Fibroblast of mammary gland (primary cell): Measurements from ENCODE around the gene PRKN.
"Not testable (repeated sequence)": the region's sequence is repeated elsewhere in the genome, so short reads cannot be mapped to it uniquely, and the experiment has no call there.

Experiments used
- DNase-seq: peaks from one replicate; pipeline ENCODE4 v3.0.0-alpha.2; 2010; ENCODE audit warnings: low read depth
- H3K4me3 ChIP-seq: 2 replicates; pipeline ENCODE4 v1.5.1; 2011; ENCODE audit warnings: low read depth, mild to moderate bottlenecking, low read length, moderate library complexity; ENCODE audit not compliant: control insufficient read depth
- TF ChIP-seq, protein P1 (sequence below): conservative IDR thresholded peaks from 2 replicates; pipeline ENCODE4 v1.5.1; 2011; ENCODE audit warnings: low read depth, low read length, inconsistent platforms; ENCODE audit not compliant: control insufficient read depth, insufficient read depth

Gene PRKN

DNA sequence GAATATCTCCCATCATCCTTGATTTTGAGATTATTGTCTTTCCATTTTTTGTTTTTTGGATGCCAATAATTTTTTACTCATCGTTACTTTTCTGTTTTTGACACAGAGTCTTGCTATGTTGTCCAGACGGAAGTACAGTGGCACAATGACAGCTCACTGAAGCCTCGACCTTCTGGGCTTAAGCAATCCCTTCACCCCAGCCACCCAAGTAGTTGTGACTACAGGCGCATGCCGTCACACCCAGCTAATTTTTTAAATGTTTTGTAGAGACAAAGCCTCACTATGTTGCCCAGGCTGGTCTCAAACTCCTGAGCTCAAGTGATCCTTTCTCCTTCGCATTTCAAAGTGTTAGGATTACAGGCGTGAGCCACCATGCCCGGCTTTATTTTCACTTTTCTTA lies 851.3 kb downstream of the PRKN start:
- H3K4me3 ChIP-seq = no peak overlapping the region
- DNase-seq = no peak
- TF ChIP-seq, protein P1, sequence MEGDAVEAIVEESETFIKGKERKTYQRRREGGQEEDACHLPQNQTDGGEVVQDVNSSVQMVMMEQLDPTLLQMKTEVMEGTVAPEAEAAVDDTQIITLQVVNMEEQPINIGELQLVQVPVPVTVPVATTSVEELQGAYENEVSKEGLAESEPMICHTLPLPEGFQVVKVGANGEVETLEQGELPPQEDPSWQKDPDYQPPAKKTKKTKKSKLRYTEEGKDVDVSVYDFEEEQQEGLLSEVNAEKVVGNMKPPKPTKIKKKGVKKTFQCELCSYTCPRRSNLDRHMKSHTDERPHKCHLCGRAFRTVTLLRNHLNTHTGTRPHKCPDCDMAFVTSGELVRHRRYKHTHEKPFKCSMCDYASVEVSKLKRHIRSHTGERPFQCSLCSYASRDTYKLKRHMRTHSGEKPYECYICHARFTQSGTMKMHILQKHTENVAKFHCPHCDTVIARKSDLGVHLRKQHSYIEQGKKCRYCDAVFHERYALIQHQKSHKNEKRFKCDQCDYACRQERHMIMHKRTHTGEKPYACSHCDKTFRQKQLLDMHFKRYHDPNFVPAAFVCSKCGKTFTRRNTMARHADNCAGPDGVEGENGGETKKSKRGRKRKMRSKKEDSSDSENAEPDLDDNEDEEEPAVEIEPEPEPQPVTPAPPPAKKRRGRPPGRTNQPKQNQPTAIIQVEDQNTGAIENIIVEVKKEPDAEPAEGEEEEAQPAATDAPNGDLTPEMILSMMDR = no peak

DNA sequence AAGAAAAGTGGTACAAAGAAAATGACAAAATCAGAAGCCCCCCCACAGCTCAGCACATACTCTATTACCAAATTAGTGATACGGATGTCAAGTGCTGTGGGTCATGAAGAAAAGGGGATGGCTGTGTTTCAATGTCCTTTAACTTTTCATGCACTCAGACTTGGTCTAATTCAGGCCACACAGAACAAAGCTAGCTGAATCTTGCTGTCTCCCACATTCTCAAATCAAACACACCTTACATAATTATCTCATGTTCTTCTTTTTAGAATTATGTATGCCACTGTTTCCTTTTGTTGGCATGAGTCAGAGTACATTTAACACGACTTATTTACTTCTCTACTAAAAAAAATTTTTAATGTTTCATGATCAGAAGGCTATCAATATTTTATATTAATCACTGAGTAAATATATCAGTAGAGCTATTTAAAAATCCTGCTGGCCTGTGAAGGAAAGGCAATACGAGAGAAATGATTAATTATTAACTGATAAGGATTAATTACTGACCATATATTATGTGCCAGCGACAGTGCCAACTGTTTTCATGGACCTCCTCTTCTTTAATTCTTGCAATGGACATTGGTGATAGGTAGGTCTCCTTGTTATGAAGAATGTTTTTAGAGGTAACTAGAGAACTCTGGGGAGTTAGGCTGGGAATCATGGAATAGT lies 857.2 kb downstream of the PRKN start:
- DNase-seq = no peak
- TF ChIP-seq, protein P1 = no peak
- no peak overlapping the region for H3K4me3 ChIP-seq

DNA sequence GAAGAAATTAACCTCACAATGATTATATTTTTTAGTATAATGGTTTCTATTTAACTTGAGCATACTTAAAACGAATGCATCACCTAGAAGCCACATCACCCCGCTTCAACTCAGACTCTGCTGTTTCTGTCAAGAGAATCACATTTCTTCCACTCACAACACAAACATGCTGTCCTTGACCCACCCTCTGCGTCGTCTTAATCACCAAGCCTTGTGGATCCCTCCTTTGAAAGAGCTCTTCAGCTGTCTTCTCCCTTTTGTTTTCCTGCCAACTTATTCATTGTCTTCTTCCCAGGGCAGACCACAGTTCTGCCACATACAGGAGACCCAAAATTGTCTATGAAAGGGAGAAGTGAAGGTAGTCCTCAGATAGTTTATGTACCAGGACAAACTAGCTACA lies 858.1 kb downstream of the PRKN start:
- no peak for DNase-seq
- no peak overlapping the region for H3K4me3 ChIP-seq
- TF ChIP-seq, protein P1 = no peak

DNA sequence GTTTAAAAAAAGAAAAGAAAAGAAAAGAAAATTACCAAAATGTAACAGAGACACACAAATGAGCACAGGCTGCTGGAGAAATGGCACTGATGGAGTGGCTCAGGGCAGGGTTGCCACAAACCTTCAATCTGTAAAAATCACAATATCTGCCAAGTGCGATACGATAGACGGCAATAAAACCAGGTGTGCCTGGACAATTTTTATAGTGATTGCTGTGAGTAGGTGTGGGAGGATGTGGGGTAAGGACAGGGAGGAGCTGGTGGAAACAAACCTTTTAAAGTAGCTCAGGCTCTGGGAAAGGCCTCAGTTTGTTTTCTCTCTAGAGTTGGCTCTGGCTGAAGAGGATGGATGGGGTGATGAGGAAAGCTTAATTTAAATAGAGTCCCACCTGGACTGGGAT lies 861.0 kb downstream of the PRKN start:
- DNase-seq = no peak
- H3K4me3 ChIP-seq = no peak overlapping the region
- TF ChIP-seq, protein P1 = no peak

DNA sequence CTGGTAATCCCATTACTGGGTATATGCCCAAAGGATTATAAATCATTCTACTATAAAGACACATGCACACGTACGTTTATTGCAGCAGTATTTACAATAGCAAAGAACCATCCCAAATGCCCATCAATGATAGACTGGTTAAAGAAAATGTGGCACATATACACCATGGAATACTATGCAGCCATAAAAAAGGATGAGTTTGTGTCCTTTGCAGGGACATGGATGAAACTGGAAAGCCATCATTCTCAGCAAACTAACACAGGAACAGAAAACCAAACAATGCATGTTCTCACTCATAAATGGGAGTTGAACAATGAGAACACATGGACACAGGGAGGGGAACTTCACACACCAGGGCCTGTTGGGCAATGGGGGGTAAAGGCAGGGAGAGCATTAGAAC lies 866.5 kb downstream of the PRKN start:
- H3K4me3 ChIP-seq, DNase-seq: not testable (repeated sequence)

DNA sequence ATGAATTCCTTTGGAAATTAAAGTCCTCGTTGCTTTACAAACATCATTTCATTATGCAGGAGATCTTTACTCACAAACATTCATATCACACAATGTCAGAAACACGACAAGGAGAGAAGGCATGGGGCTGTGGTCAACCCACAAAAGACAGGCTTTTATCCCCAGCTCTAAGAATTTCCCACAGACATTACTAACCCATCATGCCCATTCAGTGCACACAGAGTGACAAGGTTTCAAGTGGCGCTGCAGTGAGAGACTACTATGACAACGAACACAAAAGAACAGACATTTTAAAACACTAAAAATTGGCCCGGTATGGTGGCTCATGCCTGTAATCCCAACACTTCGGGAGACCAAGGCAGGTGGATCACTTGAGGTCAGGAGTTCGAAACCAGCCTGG lies 873.9 kb downstream of the PRKN start:
- no peak for DNase-seq
- TF ChIP-seq, protein P1 = no peak
- H3K4me3 ChIP-seq = no peak overlapping the region

DNA sequence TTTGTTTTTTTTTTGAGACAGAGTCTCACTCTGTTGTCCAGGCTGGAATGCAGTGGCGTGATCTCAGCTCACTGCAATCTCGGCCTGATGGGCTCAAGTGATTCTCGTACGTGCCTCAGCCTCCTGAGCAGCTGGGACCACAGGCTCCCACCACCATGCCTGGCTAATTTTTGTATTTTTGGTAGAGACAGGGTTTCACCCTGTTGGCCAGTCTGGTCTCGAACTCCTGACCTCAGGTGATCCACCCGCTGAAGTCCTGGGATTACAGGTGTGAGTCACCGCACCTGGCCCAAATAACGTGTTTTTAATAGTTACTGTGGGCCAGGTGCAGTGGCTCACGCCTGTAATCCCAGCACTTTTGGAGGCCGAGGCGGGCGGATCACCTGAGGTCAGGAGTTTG lies 876.1 kb downstream of the PRKN start:
- H3K4me3 ChIP-seq, DNase-seq: not testable (repeated sequence)

DNA sequence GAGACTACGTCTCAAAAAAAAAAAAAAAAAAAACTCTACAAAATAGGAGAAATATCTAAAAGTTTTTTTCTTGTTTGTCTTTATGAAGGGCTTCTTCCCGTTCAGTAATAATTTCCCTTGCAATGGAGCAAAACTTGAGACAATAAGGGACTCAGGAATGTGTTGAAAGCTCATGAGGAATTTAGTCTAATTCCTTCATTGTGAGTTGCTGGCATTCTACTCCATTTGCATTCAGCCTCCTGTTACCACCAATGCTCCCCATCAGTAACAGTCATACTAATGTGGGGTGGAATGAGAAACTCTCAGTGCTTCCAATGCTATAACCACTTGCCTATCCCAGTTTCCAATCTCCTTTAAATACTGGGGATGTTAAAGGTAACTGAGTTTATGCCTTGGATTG lies 877.0 kb downstream of the PRKN start:
- no peak overlapping the region for H3K4me3 ChIP-seq
- TF ChIP-seq, protein P1 = no peak
- no peak for DNase-seq
